HG03159 (cell line): Measurements from ENCODE around the gene HOXC10.

Experiments
- ATAC-seq: cut with Tn5 transposase; IDR thresholded peaks from one replicate; pipeline ENCODE4 v1.9.1; 2021; ENCODE audit warnings: mild to moderate bottlenecking, moderate library complexity; ENCODE audit not compliant: unreplicated experiment

HOXC10 gene

GRCh38 chr12:54015018-54015931 is 30.3 kb downstream of the HOXC10 start:
- no peak for ATAC-seq

DNA sequence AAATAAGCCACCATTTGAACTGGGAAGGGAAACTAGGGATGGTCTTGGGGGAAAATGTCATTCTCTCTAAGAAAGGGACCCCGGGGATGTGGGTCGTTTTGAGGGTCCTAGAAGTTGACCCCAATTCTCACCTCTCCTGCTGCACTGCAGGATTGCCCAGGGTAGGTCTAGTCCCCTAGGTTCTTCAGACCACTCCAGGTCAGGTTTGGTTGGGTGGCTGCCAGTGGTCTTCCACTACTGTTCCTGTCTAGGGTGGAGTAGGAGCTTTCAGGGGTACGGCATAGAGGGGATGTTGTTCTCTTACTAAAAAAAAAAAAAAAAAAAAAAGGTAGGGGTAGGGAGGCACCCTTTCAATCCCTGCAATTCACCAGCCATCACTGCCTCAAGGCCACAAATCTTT is 31.1 kb downstream of the HOXC10 start:
- no peak for ATAC-seq

DNA sequence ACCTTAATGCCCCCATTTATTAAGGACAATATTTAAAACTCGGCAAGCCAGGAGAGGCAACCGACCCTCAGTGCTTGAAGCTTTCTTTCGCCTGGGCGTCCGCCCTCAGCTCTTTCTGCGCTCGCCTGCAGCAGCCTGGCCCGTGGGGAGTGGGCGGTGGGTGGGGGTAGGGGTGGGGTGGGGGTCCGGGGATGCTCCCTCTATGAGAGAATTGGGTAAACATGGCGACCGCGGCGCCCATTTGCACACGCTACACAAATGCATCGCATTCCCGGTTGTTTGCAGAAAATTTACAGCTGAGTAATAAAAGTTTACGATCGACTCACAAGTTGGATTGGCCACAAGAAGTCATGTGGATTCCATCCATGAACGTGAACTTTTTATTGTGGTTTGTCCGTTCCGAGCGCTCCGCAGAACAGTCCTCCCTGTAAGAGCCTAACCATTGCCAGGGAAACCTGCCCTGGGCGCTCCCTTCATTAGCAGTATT is 31.6 kb downstream of the HOXC10 start:
- ATAC-seq = no peak

DNA sequence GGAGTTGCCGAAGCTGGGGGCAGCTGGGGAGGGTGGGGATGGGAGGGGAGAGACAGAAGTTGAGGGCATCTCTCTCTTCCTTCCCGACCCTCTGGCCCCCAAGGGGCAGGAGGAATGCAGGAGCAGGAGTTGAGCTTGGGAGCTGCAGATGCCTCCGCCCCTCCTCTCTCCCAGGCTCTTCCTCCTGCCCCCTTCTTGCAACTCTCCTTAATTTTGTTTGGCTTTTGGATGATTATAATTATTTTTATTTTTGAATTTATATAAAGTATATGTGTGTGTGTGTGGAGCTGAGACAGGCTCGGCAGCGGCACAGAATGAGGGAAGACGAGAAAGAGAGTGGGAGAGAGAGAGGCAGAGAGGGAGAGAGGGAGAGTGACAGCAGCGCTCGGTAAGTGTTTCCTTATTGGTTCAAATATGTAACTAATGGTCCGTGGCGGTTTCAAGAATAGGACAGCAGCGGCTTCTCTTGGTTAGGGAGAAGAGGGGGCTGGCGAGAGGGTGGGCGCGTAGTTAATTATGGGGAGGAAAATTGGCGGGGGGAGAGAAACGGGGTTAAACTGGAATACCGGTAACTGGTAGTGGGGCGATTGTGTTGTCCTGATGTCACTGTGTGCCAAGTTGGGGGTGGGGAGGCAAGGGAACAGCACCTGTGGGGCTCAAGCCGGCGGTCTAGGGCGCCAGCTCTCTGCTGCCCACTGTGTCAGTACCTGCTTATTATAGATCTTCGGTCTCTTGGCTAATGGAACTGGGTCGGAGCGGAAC is 32.3 kb downstream of the HOXC10 start:
- peak; percentile 32 for ATAC-seq

DNA sequence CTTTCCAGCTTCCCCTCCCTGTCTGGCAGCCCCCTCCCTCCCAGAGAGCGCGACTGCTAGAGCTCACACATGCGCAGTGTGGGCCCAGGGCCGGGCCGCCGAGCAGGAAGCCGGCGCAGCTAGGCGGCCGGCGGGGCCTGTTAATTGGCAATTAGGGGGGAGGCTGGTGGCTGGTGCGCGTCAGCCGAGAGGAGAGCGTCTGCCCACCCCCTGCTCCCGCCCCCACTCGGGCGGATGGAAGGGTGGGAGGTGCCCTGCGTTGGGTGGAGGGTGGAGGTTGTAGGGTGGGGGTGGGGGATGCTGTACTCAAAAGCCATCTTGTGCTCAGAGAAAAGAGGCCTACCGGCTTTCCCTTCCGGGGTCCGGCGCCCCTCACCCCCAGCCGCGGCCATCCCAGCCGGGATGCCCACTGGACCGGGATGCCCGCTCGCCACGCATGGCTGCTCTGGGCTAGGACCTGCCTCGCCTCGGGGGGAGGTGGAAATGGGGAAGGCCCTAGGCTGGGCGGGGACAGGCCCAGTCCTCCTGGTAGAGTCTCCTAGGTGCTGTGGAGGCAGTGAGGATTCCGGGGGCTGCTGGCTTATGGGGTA is 33.0 kb downstream of the HOXC10 start:
- peak; percentile 83 for ATAC-seq

GRCh38 chr12:54018468-54018984 is 33.6 kb downstream of the HOXC10 start:
- ATAC-seq = no peak

GRCh38 chr12:54019091-54019811 is 34.3 kb downstream of the HOXC10 start:
- ATAC-seq = no peak

- ATAC-seq = no peak
Measured at GRCh38 chr12:54019924-54020590, 35.1 kb downstream of the HOXC10 start.

DNA sequence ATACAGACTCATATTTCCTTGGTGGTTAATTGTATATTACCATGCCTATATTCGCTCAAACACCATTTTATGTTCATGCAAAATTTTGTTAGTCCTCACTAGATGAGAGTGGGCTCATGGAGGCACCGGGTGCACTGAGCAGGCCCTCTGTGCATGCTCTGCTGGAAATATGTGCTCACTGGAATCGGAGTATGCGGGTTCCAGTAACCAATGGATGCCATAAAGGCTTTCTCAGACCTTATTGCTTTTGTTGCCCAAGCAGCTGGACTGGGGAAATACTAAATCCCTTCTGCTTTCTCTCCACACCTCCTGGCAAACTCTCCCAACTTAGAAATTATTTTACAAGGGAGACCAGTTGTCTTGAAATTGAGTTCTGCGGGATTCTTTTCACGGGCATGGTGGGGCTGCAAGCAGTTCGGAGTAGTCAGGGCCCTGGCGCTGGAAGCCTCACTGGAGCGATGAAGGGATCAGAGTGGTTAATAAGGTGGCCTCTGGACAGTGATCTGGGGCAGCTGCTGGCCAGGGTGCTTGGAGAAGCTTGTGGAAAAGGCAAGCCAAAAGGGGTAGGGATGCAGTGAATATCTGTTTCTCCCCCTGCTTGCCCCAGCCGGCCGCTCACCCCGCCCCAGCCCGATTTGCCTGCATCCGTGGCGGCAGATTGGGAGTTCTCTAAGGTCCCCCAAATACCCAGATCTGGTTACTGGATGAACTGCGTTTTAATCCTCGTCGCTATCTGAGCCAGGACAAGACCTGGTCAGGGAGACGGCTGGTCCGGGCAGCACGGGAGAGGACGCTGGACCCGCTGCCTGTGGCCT is 35.9 kb downstream of the HOXC10 start:
- ATAC-seq = no peak

DNA sequence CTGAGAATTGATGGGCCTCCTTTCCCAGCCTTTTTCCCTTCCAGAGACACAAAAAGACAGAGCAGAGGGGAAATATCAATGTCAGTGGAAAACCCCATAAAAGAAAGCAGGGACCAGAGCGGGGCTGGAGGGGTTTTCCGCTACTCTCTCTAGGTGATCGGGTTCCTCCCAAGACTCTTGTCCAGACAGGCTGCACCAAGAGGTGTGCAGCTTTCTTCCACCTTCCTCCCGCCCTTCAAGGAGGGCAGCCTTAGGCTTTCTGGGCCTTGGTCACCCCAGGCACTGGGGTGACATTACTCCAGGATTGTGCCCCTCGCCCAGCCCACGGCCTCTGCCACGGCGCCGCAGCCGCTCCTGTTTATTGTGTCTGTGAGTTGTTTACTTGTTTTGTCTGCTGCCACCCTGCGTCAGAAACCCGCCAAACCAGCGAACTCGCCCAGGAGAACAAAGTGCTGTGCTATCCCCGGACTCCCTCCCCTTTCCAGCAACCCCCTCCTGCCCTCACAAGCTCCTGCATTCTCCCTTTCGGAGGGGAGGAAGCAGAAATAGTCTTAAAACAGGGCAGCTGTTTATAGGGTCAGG is 36.6 kb downstream of the HOXC10 start:
- no peak for ATAC-seq

- no peak for ATAC-seq
Measured at GRCh38 chr12:54022960-54023884, 38.3 kb downstream of the HOXC10 start.

GRCh38 chr12:54024127-54024526 is 39.2 kb downstream of the HOXC10 start:
- ATAC-seq = no peak

GRCh38 chr12:54024581-54025305 is 39.8 kb downstream of the HOXC10 start:
- no peak for ATAC-seq

DNA sequence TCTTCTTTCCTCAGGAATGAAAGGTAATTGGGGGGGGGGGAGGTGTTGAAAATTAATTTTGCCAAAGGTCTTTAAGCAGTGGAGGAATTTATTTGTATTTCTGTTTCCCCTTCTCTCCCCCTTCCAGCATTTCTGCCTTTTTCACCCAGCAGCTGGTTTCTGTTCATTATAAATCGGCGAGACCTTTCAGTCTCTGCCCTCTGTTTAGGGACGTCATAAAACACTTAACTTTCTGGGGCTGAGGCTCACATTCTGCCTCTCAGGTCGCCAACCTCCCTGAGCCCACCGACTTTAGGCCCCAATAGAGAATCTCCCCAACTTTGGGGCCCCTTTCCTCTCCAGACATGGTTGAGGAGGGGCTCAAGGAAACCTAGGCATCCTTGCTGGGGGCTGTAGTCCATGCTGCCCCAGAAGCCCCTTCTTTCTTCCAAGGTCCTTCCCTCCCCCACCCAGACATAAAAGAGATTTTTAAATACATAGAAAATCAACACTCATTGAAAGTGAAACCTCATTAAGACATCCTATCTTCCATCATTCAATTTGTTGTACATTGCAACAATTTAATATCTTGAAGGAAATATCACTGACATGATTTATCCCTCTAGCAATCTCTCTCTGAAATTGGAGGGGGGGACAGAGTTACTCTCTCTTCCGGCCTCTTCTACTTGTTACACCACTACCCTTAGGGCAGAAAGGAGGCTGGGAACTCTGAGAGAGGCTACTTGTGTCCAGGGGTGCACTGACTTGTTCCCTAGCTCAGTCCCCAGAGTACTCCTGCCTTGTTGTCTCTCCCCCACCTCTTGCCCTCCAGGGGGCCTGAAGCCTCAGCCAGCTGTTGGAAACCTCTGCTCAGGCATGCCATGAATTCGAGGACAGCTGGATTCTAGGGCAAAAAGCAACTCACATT is 40.8 kb downstream of the HOXC10 start:
- ATAC-seq = no peak

DNA sequence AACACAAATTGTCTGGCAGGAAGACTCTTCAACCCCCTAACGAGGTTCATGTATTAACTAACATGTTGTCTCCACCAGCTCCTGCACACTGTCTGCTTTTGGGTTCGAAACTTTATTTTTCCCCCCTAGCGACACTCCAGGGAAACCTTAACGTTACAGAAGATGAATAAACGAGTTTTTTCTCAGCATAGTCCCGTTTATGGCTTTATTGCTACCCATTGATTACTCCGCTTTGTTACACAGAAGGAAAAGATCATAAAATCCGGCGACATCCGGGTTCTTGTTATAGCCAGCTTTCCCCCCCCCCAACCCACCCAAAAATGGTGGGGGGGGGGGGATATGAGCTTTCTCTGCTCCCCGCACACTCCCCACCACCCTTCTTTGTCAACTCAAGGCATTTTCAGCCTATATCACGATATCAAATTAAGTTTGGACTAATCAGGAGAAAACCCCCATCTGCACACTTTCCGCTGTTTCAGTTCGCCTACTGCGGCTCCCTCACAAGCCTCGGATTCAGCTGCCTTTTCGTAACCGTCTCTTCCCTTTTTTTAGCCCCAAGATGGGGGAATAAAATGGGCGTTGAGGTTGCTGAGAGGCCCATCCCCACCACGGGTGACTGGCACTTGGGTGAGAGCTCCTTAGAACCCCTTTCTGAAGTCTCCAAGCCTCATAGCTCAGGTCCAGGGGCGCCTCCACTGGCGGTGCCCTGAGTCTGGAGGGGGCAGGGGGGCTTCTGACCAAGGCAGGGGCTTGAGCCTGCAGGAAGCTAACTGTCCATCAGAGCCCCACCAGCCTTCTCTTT is 41.9 kb downstream of the HOXC10 start:
- no peak for ATAC-seq
